Neural progenitor cell (in vitro differentiated cells): ENCODE measurements around the gene INIP.

ENCODE experiments used
- CTCF ChIP-seq: fragments of 200-600 bp; sonication (generic); IDR thresholded peaks from 2 replicates; pipeline ENCODE4 v1.5.1; 2017; ENCODE audit warnings: antibody characterized with exemption, mild to moderate bottlenecking
- EZH2phosphoT487 ChIP-seq: fragments of 200-600 bp; sonication (generic); IDR thresholded peaks from 2 replicates; pipeline ENCODE4 v1.6.1; 2017; ENCODE audit warnings: antibody characterized with exemption

- TF ChIP-seq CTCF, result no peak
- no peak for TF ChIP-seq EZH2phosphoT487
Measured at GRCh38 chr9:112744177-112744576, 26.3 kb upstream of the INIP start.
